Liver (tissue), 9 donors: Measurements from ENCODE around the gene TENT4A. TPM values are rescaled to one million over a fixed set of nuclear protein-coding genes. Genes with fewer than 3 reads are reported as not detected.

Source experiments
- DNase-seq: peaks from one replicate; pipeline ENCODE4 v3.0.0-alpha.2; 2017; ENCODE audit warnings: low spot score
- H3K27ac ChIP-seq, 2 donors: one replicate each; pipeline ENCODE4 v1.7.0; 2013; ENCODE audit warnings: inconsistent platforms in 2 of 2, low read length in 2 of 2, control low read depth in 1 of 2, low read depth in 1 of 2, mild to moderate bottlenecking in 1 of 2
- H3K27me3 ChIP-seq, 4 donors: one replicate each; pipeline versions ENCODE4 v1.6.1 to v1.7.0; 2013; ENCODE audit warnings: low read length in 3 of 4, inconsistent platforms in 1 of 4, mild to moderate bottlenecking in 1 of 4, moderate library complexity in 1 of 4; ENCODE audit not compliant: control insufficient read depth in 4 of 4, insufficient read depth in 4 of 4
- H3K36me3 ChIP-seq, 4 donors: one replicate each; pipeline versions ENCODE4 v1.6.1 to v1.7.0; 2013; ENCODE audit warnings: low read length in 3 of 4, mild to moderate bottlenecking in 3 of 4, low read depth in 1 of 4, moderate library complexity in 1 of 4; ENCODE audit not compliant: control insufficient read depth in 4 of 4, insufficient read depth in 3 of 4
- H3K4me1 ChIP-seq, 4 donors: one replicate each; pipeline versions ENCODE4 v1.6.1 to v1.7.0; 2013; ENCODE audit warnings: low read length in 3 of 4, mild to moderate bottlenecking in 3 of 4, moderate library complexity in 1 of 4; ENCODE audit not compliant: control insufficient read depth in 4 of 4, insufficient read depth in 4 of 4
- H3K4me3 ChIP-seq, 3 donors: one replicate each; pipeline versions ENCODE4 v1.6.1 to v1.7.0; 2013; ENCODE audit warnings: low read length in 3 of 3, control low read depth in 1 of 3, low read depth in 1 of 3, mild to moderate bottlenecking in 1 of 3
- H3K9ac ChIP-seq, 2 donors: one replicate each; pipeline ENCODE4 v1.7.0; 2013; ENCODE audit warnings: low read length in 2 of 2, mild to moderate bottlenecking in 2 of 2, moderate library complexity in 2 of 2, control low read depth in 1 of 2, low read depth in 1 of 2
- H3K9me3 ChIP-seq, 4 donors: one replicate each; pipeline versions ENCODE4 v1.6.1 to v1.7.0; 2013; ENCODE audit warnings: low read length in 3 of 4; ENCODE audit not compliant: control insufficient read depth in 4 of 4
- ATF3 ChIP-seq: IDR thresholded peaks from 2 replicates; pipeline ENCODE4 v1.6.1; 2016; ENCODE audit warnings: antibody characterized with exemption
- CTCF ChIP-seq: fragments of 150-350 bp; IDR thresholded peaks from 2 replicates; pipeline ENCODE4 v1.5.1; 2017; ENCODE audit warnings: improper control_type of control experiment, low read depth, low read length; ENCODE audit not compliant: missing input control
- EGR1 ChIP-seq, 2 donors: IDR thresholded peaks; 2 replicates each; pipeline ENCODE4 v1.6.1; 2016 to 2018; ENCODE audit warnings: antibody characterized with exemption in 2 of 2, low read depth in 2 of 2
- FOXA1 ChIP-seq: IDR thresholded peaks from 2 replicates; pipeline ENCODE4 v1.6.1; 2016; ENCODE audit warnings: antibody characterized with exemption
- GABPA ChIP-seq, 2 donors: IDR thresholded peaks in 1 of 2; conservative IDR thresholded peaks in 1 of 2; 2 replicates each; pipeline ENCODE4 v1.6.1; 2016; ENCODE audit warnings: antibody characterized with exemption in 2 of 2, mild to moderate bottlenecking in 1 of 2, moderate library complexity in 1 of 2
- HNF4A ChIP-seq, 2 donors: conservative IDR thresholded peaks; 2 replicates each; pipeline ENCODE4 v1.6.1; 2016; ENCODE audit warnings: antibody characterized with exemption in 2 of 2, mild to moderate bottlenecking in 2 of 2
- JUND ChIP-seq, 2 donors: IDR thresholded peaks; 2 replicates each; pipeline ENCODE4 v1.6.1; 2016; ENCODE audit warnings: antibody characterized with exemption in 2 of 2
- MAX ChIP-seq: IDR thresholded peaks from 2 replicates; pipeline ENCODE4 v1.6.1; 2016; ENCODE audit warnings: antibody characterized with exemption
- RAD21 ChIP-seq, 2 donors: IDR thresholded peaks; 2 replicates each; pipeline ENCODE4 v1.6.1; 2016; ENCODE audit warnings: antibody characterized with exemption in 2 of 2, mild to moderate bottlenecking in 2 of 2
- REST ChIP-seq: IDR thresholded peaks from 2 replicates; pipeline ENCODE4 v1.6.1; 2016; ENCODE audit warnings: antibody characterized with exemption, mild to moderate bottlenecking
- RXRA ChIP-seq, 2 donors: IDR thresholded peaks; 2 replicates each; pipeline ENCODE4 v1.6.1; 2017 to 2018; ENCODE audit warnings: antibody characterized with exemption in 2 of 2, mild to moderate bottlenecking in 1 of 2
- TAF1 ChIP-seq: conservative IDR thresholded peaks from 2 replicates; pipeline ENCODE4 v1.6.1; 2016; ENCODE audit warnings: antibody characterized with exemption, mild to moderate bottlenecking
- ZBTB33 ChIP-seq: IDR thresholded peaks from 2 replicates; pipeline ENCODE4 v1.6.1; 2016; ENCODE audit warnings: antibody characterized with exemption
- WGBS: extraction: QIAGEN DNeasy Blood & Tissue Kit; methylation state at CpG from one replicate; pipeline ENCODE4 v1.1.7; 2013; 5-methylcytosine and 5-hydroxymethylcytosine counted together
- polyA plus RNA-seq, 2 donors: library from polyadenylated mRNA; stranded (reverse) in 1 of 2; unstranded in 1 of 2; fragments of 200-250 nt in 1 of 2; fragments of >200 nt in 1 of 2; fragmentation: Nextera tagmentation in 1 of 2; extraction: Ambion mirVana in 1 of 2; gene quantifications; one replicate each; pipeline versions ENCODE4 v1.2.1 to v1.2.3, GENCODE V29; 2013 to 2015
- total RNA-seq, 2 donors: library from RNA; depleted of rRNA; stranded (reverse); fragments of >200 nt; gene quantifications; one replicate each; pipeline ENCODE4 v1.2.3, GENCODE V29; 2014
- donor health status: healthy.
- donor health status: healthy.
- donor health status: healthy.
- donor health status: healthy.
- donor health status: healthy.

The TENT4A gene
- total and polyA plus RNA-seq, 4 donors: 3.9 to 15.1 (median 8.1) TPM

GRCh38 chr5:6687505-6687904, 25.7 kb upstream of the TENT4A start:
- Histone ChIP-seq H3K27me3 (peaks cover 0 to 2% (median 0%) of the 10 kb centered on the region in 4 donors), H3K4me1 (peaks cover 0 to 6% (median 4%) of the 10 kb centered on the region in 4 donors), H3K9me3 (no peaks in the 10 kb centered on the region), H3K36me3 (no peaks in the 10 kb centered on the region), H3K27ac (no peak overlapping the region), H3K4me3 (no peak overlapping the region), H3K9ac (no peak overlapping the region)
- WGBS: 71% methylated on average over 9 of the region's 9 CpGs
- no peak for TF ChIP-seq FOXA1
- TF ChIP-seq ATF3: no peak
- no peak for DNase-seq

- WGBS: 63% methylated on average over 1 of the region's 1 CpG
- Histone ChIP-seq H3K4me1 (no peaks in the 10 kb centered on the region), H3K9ac (no peak overlapping the region), H3K4me3 (no peak overlapping the region), H3K27ac (no peak overlapping the region), H3K27me3 (peaks cover 0 to 2% (median 0%) of the 10 kb centered on the region in 4 donors), H3K36me3 (no peaks in the 10 kb centered on the region), H3K9me3 (no peaks in the 10 kb centered on the region)
- no peak for TF ChIP-seq TAF1
- no peak for TF ChIP-seq GABPA (IDR thresholded peaks at IDR 0.05 in 1 of 2, conservative IDR thresholded peaks at IDR 0.05 in 1 of 2)
- TF ChIP-seq RXRA (IDR thresholded peaks at IDR 0.05): no peak
- no peak for TF ChIP-seq ZBTB33
- TF ChIP-seq EGR1 (IDR thresholded peaks at IDR 0.05; ENCODE audit: low read depth in 2 of 2): no peak
- no peak for TF ChIP-seq CTCF
- no peak for TF ChIP-seq JUND (IDR thresholded peaks at IDR 0.05)
- no peak for TF ChIP-seq ATF3
- no peak for DNase-seq
These were observed 20.3 kb upstream of the TENT4A start for GRCh38 chr5:6692906-6693305.

- no peaks in the 10 kb centered on the region for H3K36me3 ChIP-seq
- H3K4me3 ChIP-seq: no peak overlapping the region
- H3K9ac ChIP-seq: no peak overlapping the region
- no peaks in the 10 kb centered on the region for H3K4me1 ChIP-seq
- DNase-seq: no peak
- H3K9me3 ChIP-seq: no peaks in the 10 kb centered on the region
- H3K27ac ChIP-seq: no peak overlapping the region
- no peaks in the 10 kb centered on the region for H3K27me3 ChIP-seq
- WGBS: 70% methylated on average over 1 of the region's 1 CpG
- TF ChIP-seq GABPA (IDR thresholded peaks at IDR 0.05 in 1 of 2, conservative IDR thresholded peaks at IDR 0.05 in 1 of 2) (no peak), JUND (IDR thresholded peaks at IDR 0.05) (no peak), FOXA1 (no peak), MAX (no peak), RAD21 (IDR thresholded peaks at IDR 0.05) (no peak), ZBTB33 (no peak), REST (no peak), HNF4A (conservative IDR thresholded peaks at IDR 0.05) (no peak), TAF1 (no peak), CTCF (no peak), EGR1 (IDR thresholded peaks at IDR 0.05; ENCODE audit: low read depth in 2 of 2) (no peak)
These were observed 14.5 kb upstream of the TENT4A start for GRCh38 chr5:6698696-6699095.
